Upper lobe of left lung (tissue), 4 donors: ENCODE data around the gene HOXA6.

Experiments
- POLR2A ChIP-seq, 4 donors: fragments of 450-650 bp; IDR thresholded peaks; one replicate each; pipeline ENCODE4 v1.5.1; 2016 to 2017; ENCODE audit warnings: antibody characterized with exemption in 4 of 4, mild to moderate bottlenecking in 2 of 4
- POLR2AphosphoS5 ChIP-seq, 2 donors: sonication (generic); formaldehyde crosslinking; IDR thresholded peaks; one replicate each; pipeline ENCODE4 v1.5.1; 2017; ENCODE audit warnings: antibody characterized with exemption in 2 of 2
- TF ChIP-seq, protein P1 (sequence below), 6 experiments: fragments of 450-650 bp in 4 of 6; fragments of 200-600 bp in 2 of 6; sonication (generic) in 2 of 6; IDR thresholded peaks; one replicate each; pipeline ENCODE4 v1.5.1; 2016 to 2019; ENCODE audit warnings: antibody characterized with exemption in 6 of 6

GRCh38 chr7:27116031-27116961, 31.3 kb downstream of the HOXA6 start:
- no peak for TF ChIP-seq POLR2A (IDR thresholded peaks at IDR 0.05)
- TF ChIP-seq, protein P1, sequence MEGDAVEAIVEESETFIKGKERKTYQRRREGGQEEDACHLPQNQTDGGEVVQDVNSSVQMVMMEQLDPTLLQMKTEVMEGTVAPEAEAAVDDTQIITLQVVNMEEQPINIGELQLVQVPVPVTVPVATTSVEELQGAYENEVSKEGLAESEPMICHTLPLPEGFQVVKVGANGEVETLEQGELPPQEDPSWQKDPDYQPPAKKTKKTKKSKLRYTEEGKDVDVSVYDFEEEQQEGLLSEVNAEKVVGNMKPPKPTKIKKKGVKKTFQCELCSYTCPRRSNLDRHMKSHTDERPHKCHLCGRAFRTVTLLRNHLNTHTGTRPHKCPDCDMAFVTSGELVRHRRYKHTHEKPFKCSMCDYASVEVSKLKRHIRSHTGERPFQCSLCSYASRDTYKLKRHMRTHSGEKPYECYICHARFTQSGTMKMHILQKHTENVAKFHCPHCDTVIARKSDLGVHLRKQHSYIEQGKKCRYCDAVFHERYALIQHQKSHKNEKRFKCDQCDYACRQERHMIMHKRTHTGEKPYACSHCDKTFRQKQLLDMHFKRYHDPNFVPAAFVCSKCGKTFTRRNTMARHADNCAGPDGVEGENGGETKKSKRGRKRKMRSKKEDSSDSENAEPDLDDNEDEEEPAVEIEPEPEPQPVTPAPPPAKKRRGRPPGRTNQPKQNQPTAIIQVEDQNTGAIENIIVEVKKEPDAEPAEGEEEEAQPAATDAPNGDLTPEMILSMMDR (IDR thresholded peaks at IDR 0.05) = no peak
- TF ChIP-seq POLR2AphosphoS5 (IDR thresholded peaks at IDR 0.05) = no peak
